HepG2 (cell line): ENCODE results near the gene CELF5. TPM values are rescaled to one million over a fixed set of nuclear protein-coding genes. Genes with fewer than 3 reads are reported as not detected.
A peak's percentile ranks its signal among the peaks of the same experiment; 100 is the strongest.

Experiments
- BHLHE40 ChIP-seq: IDR thresholded peaks from 2 replicates; pipeline ENCODE4 v1.6.1; 2011; ENCODE audit warnings: low read length, improper control_type of control experiment
- CEBPB ChIP-seq: IDR thresholded peaks from 2 replicates; pipeline ENCODE4 v1.6.1; 2011; ENCODE audit warnings: low read depth, low read length, improper control_type of control experiment, borderline replicate concordance
- TAF1 ChIP-seq: sonication (generic); formaldehyde crosslinking; IDR thresholded peaks from 2 replicates; pipeline ENCODE4 v1.4.0; 2020; ENCODE audit warnings: missing genetic modification reagents
- ZNF12 ChIP-seq: sonication (generic); formaldehyde crosslinking; IDR thresholded peaks from 2 replicates; pipeline ENCODE4 v1.5.0; 2020; ENCODE audit warnings: missing genetic modification reagents
- ZNF260 ChIP-seq: sonication (generic); formaldehyde crosslinking; IDR thresholded peaks from 2 replicates; pipeline ENCODE4 v1.4.0; 2020; ENCODE audit warnings: missing genetic modification reagents, low read depth, mild to moderate bottlenecking, borderline replicate concordance
- polyA plus RNA-seq, 8 experiments: library from polyadenylated mRNA; depleted of rRNA in 3 of 8; stranded (reverse) in 7 of 8; unstranded in 1 of 8; fragments of >200 nt; fragmentation: Illumina TruSeq in 4 of 8; extraction: Trizol in 4 of 8; gene quantifications; 2 replicates each; pipeline versions ENCODE4 v1.2.1 to v1.2.3, GENCODE V29; 2011 to 2016; ENCODE audit warnings: low read depth in 4 of 8, missing spikeins in 1 of 8, mixed read lengths in 1 of 8; ENCODE audit not compliant: insufficient read depth in 1 of 8
- total RNA-seq, 5 experiments: library from RNA; depleted of rRNA; stranded (reverse); fragments of >200 nt; fragmentation: Illumina TruSeq; extraction: Trizol; gene quantifications; 2 replicates each; pipeline ENCODE4 v1.2.3, GENCODE V29; 2016; ENCODE audit warnings: low read depth in 1 of 5
- TF ChIP-seq, protein P1 (sequence below), 2 experiments: fragments of 450-650 bp in 1 of 2; sonication (generic) in 1 of 2; formaldehyde crosslinking in 1 of 2; IDR thresholded peaks; 2 replicates each; pipeline versions ENCODE4 v1.6.1 to v1.8.0; 2016 to 2022; ENCODE audit warnings: antibody characterized with exemption in 1 of 2, mild to moderate bottlenecking in 1 of 2, missing genetic modification reagents in 1 of 2
- TF ChIP-seq, protein P2 (sequence below): sonication (generic); formaldehyde crosslinking; IDR thresholded peaks from 2 replicates; pipeline ENCODE4 v1.8.1; 2023; ENCODE audit warnings: missing genetic modification reagents, inconsistent platforms, borderline replicate concordance
- TF ChIP-seq, protein P3 (sequence below): sonication (generic); formaldehyde crosslinking; IDR thresholded peaks from 2 replicates; pipeline ENCODE4 v1.4.0; 2020; ENCODE audit warnings: mild to moderate bottlenecking, missing genetic modification reagents
- TF ChIP-seq, protein P4 (sequence below): sonication (generic); formaldehyde crosslinking; IDR thresholded peaks from 2 replicates; pipeline ENCODE4 v1.5.1; 2020; ENCODE audit warnings: missing genetic modification reagents, mild to moderate bottlenecking, borderline replicate concordance
- TF ChIP-seq, protein P5 (sequence below): sonication (generic); formaldehyde crosslinking; IDR thresholded peaks from 2 replicates; pipeline ENCODE4 v1.4.0; 2020; ENCODE audit warnings: missing genetic modification reagents, low read depth, mild to moderate bottlenecking, borderline replicate concordance

The CELF5 gene
- total and polyA plus RNA-seq, 2 of the 13 experiments (the other 11 are each of a cell fraction or from before 2014, with no cell fraction given) = 0.31 to 0.84 TPM

DNA sequence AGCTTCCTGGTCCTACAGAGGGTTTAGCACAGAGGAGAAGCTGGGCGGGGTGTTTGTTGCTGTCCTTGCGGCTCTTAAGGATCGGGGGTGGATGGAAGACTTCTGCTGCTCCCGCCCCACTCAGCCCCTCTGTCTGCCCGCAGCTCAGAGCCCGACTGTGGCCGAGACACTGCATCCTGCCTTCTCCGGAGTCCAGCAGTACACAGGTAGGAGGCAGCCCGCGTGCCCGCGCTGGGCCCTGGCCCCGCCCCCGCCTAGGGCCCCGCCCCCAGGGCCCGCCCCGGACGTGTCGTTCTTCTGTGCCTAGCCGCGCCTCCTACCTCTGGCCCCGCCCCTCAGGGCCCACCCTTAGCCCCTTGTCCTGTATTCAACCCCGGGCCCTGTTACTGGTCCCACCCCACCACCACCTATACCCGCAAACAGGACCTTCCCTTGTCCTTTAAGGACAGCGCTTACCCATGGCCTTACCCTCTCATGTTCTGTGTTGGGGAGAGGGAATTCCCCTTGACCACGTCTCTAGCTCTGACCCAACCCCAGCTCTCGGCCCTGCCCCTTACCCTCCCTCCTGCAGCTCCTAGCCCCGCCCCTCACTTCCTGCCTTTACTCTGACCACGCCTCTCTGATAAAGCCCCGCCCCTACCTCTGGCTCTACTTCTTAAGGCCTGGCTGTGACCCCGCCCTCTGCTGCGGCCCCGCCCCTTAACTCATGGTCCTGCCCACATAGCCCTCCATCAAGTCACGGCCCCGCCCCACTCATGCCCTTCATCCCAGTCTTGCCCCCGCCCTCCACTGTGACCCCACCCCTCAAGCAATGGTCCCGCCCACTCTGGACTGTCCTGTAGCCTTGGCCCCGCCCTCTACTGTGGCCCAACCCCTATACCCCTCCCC lies 60.5 kb downstream of the CELF5 start (continued):
- TF ChIP-seq, protein P1, sequence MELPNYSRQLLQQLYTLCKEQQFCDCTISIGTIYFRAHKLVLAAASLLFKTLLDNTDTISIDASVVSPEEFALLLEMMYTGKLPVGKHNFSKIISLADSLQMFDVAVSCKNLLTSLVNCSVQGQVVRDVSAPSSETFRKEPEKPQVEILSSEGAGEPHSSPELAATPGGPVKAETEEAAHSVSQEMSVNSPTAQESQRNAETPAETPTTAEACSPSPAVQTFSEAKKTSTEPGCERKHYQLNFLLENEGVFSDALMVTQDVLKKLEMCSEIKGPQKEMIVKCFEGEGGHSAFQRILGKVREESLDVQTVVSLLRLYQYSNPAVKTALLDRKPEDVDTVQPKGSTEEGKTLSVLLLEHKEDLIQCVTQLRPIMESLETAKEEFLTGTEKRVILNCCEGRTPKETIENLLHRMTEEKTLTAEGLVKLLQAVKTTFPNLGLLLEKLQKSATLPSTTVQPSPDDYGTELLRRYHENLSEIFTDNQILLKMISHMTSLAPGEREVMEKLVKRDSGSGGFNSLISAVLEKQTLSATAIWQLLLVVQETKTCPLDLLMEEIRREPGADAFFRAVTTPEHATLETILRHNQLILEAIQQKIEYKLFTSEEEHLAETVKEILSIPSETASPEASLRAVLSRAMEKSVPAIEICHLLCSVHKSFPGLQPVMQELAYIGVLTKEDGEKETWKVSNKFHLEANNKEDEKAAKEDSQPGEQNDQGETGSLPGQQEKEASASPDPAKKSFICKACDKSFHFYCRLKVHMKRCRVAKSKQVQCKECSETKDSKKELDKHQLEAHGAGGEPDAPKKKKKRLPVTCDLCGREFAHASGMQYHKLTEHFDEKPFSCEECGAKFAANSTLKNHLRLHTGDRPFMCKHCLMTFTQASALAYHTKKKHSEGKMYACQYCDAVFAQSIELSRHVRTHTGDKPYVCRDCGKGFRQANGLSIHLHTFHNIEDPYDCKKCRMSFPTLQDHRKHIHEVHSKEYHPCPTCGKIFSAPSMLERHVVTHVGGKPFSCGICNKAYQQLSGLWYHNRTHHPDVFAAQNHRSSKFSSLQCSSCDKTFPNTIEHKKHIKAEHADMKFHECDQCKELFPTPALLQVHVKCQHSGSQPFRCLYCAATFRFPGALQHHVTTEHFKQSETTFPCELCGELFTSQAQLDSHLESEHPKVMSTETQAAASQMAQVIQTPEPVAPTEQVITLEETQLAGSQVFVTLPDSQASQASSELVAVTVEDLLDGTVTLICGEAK (IDR thresholded peaks at IDR 0.05) = no peak
- TF ChIP-seq, protein P1 (CRISPR knock-in tag; IDR thresholded peaks at IDR 0.05) = peak; percentile 51; the same call in 1 of the 2 replicates
- no peak for TF ChIP-seq ZNF260 (CRISPR knock-in tag)
- TF ChIP-seq BHLHE40 = no peak
- TF ChIP-seq, protein P2, sequence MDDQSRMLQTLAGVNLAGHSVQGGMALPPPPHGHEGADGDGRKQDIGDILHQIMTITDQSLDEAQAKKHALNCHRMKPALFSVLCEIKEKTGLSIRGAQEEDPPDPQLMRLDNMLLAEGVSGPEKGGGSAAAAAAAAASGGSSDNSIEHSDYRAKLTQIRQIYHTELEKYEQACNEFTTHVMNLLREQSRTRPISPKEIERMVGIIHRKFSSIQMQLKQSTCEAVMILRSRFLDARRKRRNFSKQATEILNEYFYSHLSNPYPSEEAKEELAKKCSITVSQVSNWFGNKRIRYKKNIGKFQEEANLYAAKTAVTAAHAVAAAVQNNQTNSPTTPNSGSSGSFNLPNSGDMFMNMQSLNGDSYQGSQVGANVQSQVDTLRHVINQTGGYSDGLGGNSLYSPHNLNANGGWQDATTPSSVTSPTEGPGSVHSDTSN (CRISPR knock-in tag) = no peak
- no peak for TF ChIP-seq CEBPB
- TF ChIP-seq, protein P3, sequence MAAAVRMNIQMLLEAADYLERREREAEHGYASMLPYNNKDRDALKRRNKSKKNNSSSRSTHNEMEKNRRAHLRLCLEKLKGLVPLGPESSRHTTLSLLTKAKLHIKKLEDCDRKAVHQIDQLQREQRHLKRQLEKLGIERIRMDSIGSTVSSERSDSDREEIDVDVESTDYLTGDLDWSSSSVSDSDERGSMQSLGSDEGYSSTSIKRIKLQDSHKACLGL = no peak
- TF ChIP-seq, protein P4, sequence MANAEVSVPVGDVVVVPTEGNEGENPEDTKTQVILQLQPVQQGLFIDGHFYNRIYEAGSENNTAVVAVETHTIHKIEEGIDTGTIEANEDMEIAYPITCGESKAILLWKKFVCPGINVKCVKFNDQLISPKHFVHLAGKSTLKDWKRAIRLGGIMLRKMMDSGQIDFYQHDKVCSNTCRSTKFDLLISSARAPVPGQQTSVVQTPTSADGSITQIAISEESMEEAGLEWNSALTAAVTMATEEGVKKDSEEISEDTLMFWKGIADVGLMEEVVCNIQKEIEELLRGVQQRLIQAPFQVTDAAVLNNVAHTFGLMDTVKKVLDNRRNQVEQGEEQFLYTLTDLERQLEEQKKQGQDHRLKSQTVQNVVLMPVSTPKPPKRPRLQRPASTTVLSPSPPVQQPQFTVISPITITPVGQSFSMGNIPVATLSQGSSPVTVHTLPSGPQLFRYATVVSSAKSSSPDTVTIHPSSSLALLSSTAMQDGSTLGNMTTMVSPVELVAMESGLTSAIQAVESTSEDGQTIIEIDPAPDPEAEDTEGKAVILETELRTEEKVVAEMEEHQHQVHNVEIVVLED (CRISPR knock-in tag) = no peak
- peak; percentile 74 for TF ChIP-seq TAF1
- TF ChIP-seq, protein P5, sequence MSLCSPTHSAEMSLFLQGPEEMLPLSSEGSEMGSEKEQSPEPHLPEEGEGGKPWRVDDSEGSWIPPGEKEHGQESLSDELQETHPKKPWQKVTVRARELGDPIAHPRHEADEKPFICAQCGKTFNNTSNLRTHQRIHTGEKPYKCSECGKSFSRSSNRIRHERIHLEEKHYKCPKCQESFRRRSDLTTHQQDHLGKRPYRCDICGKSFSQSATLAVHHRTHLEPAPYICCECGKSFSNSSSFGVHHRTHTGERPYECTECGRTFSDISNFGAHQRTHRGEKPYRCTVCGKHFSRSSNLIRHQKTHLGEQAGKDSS (CRISPR knock-in tag) = no peak
- TF ChIP-seq ZNF12 (CRISPR knock-in tag) = no peak
